ENCODE results near the gene ACTA1. TPM values are rescaled to one million over a fixed set of nuclear protein-coding genes. Genes with fewer than 3 reads are reported as not detected.

The ACTA1 gene
- total RNA-seq, 1 donor from 2014 or later: 19.0 TPM

- no peaks in the 10 kb centered on the region for H3K79me2 ChIP-seq (ENCODE audit: insufficient read depth, low read length)
- Mint-ChIP-seq H3K27ac (ENCODE audit: unreplicated experiment) (no peak overlapping the region), H3K4me1 (ENCODE audit: low read depth, unreplicated experiment) (peaks cover 16% of the 10 kb centered on the region), H3K36me3 (ENCODE audit: low read depth, unreplicated experiment) (no peaks in the 10 kb centered on the region), H3K4me3 (ENCODE audit: unreplicated experiment) (no peak overlapping the region), H3K9me3 (ENCODE audit: unreplicated experiment) (peaks cover 3% of the 10 kb centered on the region), H3K27me3 (ENCODE audit: low read depth, unreplicated experiment) (peaks cover 10% of the 10 kb centered on the region)
- no peaks in the 10 kb centered on the region for H3K36me3 ChIP-seq (ENCODE audit: insufficient read depth, low read length)
- no peak overlapping the region for H2AFZ ChIP-seq (ENCODE audit: low read depth, low read length)
- H4K20me1 ChIP-seq (ENCODE audit: insufficient read depth, low read length): no peaks in the 10 kb centered on the region
- no peak overlapping the region for H3K27ac ChIP-seq (ENCODE audit: low read depth, low read length)
- no peaks in the 10 kb centered on the region for H3K27me3 ChIP-seq (ENCODE audit: insufficient read depth, low read length)
- H3K9me3 ChIP-seq (ENCODE audit: insufficient read depth, low read depth, low read length): no peaks in the 10 kb centered on the region
- H3K4me2 ChIP-seq (ENCODE audit: low read length): no peak overlapping the region
- no peak overlapping the region for H3K9ac ChIP-seq (ENCODE audit: low read length)
- H3K4me3 ChIP-seq (ENCODE audit: insufficient read depth, low read depth, low read length): no peak overlapping the region
- DNase-seq (ENCODE audit: low read depth): no peak
- peaks cover 4% of the 10 kb centered on the region for H3K4me1 ChIP-seq (ENCODE audit: insufficient read depth, low read length)
- TF ChIP-seq EZH2 (IDR thresholded peaks at IDR 0.05; ENCODE audit: insufficient read depth, low read length) (no peak), CTCF (IDR thresholded peaks at IDR 0.05; ENCODE audit: insufficient read depth, low read depth, low read length) (no peak)
- no peak for FAIRE-seq
Observed at GRCh38 chr1:229390130-229390529, 43.8 kb downstream of the ACTA1 start.

GRCh38 chr1:229388897-229389580, 44.9 kb downstream of the ACTA1 start:
- no peaks in the 10 kb centered on the region for H3K79me2 ChIP-seq (ENCODE audit: insufficient read depth, low read length)
- no peaks in the 10 kb centered on the region for H3K27me3 ChIP-seq (ENCODE audit: insufficient read depth, low read length)
- no peak overlapping the region for H3K27ac Mint-ChIP-seq (ENCODE audit: unreplicated experiment)
- H4K20me1 ChIP-seq (ENCODE audit: insufficient read depth, low read length): no peaks in the 10 kb centered on the region
- no peaks in the 10 kb centered on the region for H3K36me3 Mint-ChIP-seq (ENCODE audit: low read depth, unreplicated experiment)
- FAIRE-seq: peak; percentile 50
- DNase-seq (ENCODE audit: low read depth): peak; percentile 41
- peaks cover 10% of the 10 kb centered on the region for H3K27me3 Mint-ChIP-seq (ENCODE audit: low read depth, unreplicated experiment)
- no peak overlapping the region for H3K9ac ChIP-seq (ENCODE audit: low read length)
- H3K27ac ChIP-seq (ENCODE audit: low read depth, low read length): no peak overlapping the region
- H3K9me3 ChIP-seq (ENCODE audit: insufficient read depth, low read depth, low read length): no peaks in the 10 kb centered on the region
- no peak for TF ChIP-seq EZH2 (IDR thresholded peaks at IDR 0.05; ENCODE audit: insufficient read depth, low read length)
- TF ChIP-seq CTCF (IDR thresholded peaks at IDR 0.05; ENCODE audit: insufficient read depth, low read depth, low read length): no peak
- H3K4me3 ChIP-seq (ENCODE audit: insufficient read depth, low read depth, low read length): peak overlapping the region; percentile 15
- H3K36me3 ChIP-seq (ENCODE audit: insufficient read depth, low read length): no peaks in the 10 kb centered on the region
- H3K4me1 ChIP-seq (ENCODE audit: insufficient read depth, low read length): peaks cover 4% of the 10 kb centered on the region
- no peak overlapping the region for H2AFZ ChIP-seq (ENCODE audit: low read depth, low read length)
- peaks cover 3% of the 10 kb centered on the region for H3K9me3 Mint-ChIP-seq (ENCODE audit: unreplicated experiment)
- H3K4me3 Mint-ChIP-seq (ENCODE audit: unreplicated experiment): no peak overlapping the region
- peaks cover 16% of the 10 kb centered on the region for H3K4me1 Mint-ChIP-seq (ENCODE audit: low read depth, unreplicated experiment)
- peak overlapping the region; percentile 45 for H3K4me2 ChIP-seq (ENCODE audit: low read length)

- no peak overlapping the region for H3K4me3 ChIP-seq (ENCODE audit: insufficient read depth, low read depth, low read length)
- H3K27ac ChIP-seq (ENCODE audit: low read depth, low read length): no peak overlapping the region
- no peak overlapping the region for H3K9ac ChIP-seq (ENCODE audit: low read length)
- no peaks in the 10 kb centered on the region for H3K9me3 ChIP-seq (ENCODE audit: insufficient read depth, low read depth, low read length)
- Mint-ChIP-seq H3K4me1 (ENCODE audit: low read depth, unreplicated experiment) (peaks cover 13% of the 10 kb centered on the region), H3K9me3 (ENCODE audit: unreplicated experiment) (peaks cover 3% of the 10 kb centered on the region), H3K27ac (ENCODE audit: unreplicated experiment) (no peak overlapping the region), H3K4me3 (ENCODE audit: unreplicated experiment) (no peak overlapping the region), H3K27me3 (ENCODE audit: low read depth, unreplicated experiment) (peaks cover 8% of the 10 kb centered on the region), H3K36me3 (ENCODE audit: low read depth, unreplicated experiment) (no peaks in the 10 kb centered on the region)
- TF ChIP-seq EZH2 (IDR thresholded peaks at IDR 0.05; ENCODE audit: insufficient read depth, low read length) (no peak), CTCF (IDR thresholded peaks at IDR 0.05; ENCODE audit: insufficient read depth, low read depth, low read length) (no peak)
- FAIRE-seq: no peak
- no peak overlapping the region for H3K4me2 ChIP-seq (ENCODE audit: low read length)
- H2AFZ ChIP-seq (ENCODE audit: low read depth, low read length): peak overlapping the region; percentile 26
- H3K79me2 ChIP-seq (ENCODE audit: insufficient read depth, low read length): no peaks in the 10 kb centered on the region
- H3K36me3 ChIP-seq (ENCODE audit: insufficient read depth, low read length): no peaks in the 10 kb centered on the region
- no peaks in the 10 kb centered on the region for H3K27me3 ChIP-seq (ENCODE audit: insufficient read depth, low read length)
- H3K4me1 ChIP-seq (ENCODE audit: insufficient read depth, low read length): peaks cover 4% of the 10 kb centered on the region
- DNase-seq (ENCODE audit: low read depth): no peak
- H4K20me1 ChIP-seq (ENCODE audit: insufficient read depth, low read length): no peaks in the 10 kb centered on the region
Observed at GRCh38 chr1:229385853-229386456, 47.9 kb downstream of the ACTA1 start.

All from astrocyte (in vitro differentiated cells and primary cell).